Ovary (tissue), 3 donors: ENCODE results near the gene CCDC102A.

Source experiments
- EP300 ChIP-seq: sonication (generic); formaldehyde crosslinking; IDR thresholded peaks from one replicate; pipeline ENCODE4 v1.6.1; 2017; ENCODE audit warnings: antibody characterized with exemption
- POLR2A ChIP-seq: fragments of 450-650 bp; IDR thresholded peaks from one replicate; pipeline ENCODE4 v1.6.1; 2017; ENCODE audit warnings: antibody characterized with exemption, mild to moderate bottlenecking, moderate library complexity
- TF ChIP-seq, protein P1 (sequence below), 3 donors: fragments of 450-650 bp in 2 of 3; fragments of 200-600 bp in 1 of 3; IDR thresholded peaks; one replicate each; pipeline versions ENCODE4 v1.5.1 to v1.8.0; 2016 to 2022; ENCODE audit warnings: antibody characterized with exemption in 3 of 3, mild to moderate bottlenecking in 1 of 3
- donor health status: DM: no; HTN: no; CAD: no.

GRCh38 chr16:57476546-57477410 is 59.6 kb downstream of the CCDC102A start:
- TF ChIP-seq, protein P1, sequence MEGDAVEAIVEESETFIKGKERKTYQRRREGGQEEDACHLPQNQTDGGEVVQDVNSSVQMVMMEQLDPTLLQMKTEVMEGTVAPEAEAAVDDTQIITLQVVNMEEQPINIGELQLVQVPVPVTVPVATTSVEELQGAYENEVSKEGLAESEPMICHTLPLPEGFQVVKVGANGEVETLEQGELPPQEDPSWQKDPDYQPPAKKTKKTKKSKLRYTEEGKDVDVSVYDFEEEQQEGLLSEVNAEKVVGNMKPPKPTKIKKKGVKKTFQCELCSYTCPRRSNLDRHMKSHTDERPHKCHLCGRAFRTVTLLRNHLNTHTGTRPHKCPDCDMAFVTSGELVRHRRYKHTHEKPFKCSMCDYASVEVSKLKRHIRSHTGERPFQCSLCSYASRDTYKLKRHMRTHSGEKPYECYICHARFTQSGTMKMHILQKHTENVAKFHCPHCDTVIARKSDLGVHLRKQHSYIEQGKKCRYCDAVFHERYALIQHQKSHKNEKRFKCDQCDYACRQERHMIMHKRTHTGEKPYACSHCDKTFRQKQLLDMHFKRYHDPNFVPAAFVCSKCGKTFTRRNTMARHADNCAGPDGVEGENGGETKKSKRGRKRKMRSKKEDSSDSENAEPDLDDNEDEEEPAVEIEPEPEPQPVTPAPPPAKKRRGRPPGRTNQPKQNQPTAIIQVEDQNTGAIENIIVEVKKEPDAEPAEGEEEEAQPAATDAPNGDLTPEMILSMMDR (IDR thresholded peaks at IDR 0.05), result no peak
- TF ChIP-seq POLR2A (no peak), EP300 (no peak)
